K562 (cell line): ENCODE data around the gene KLRF1. TPM values are rescaled to one million over a fixed set of nuclear protein-coding genes. Genes with fewer than 3 reads are reported as not detected.

Experiments used
- CBX5 ChIP-seq: IDR thresholded peaks from 2 replicates; pipeline ENCODE4 v1.6.1; 2014; ENCODE audit warnings: low read depth, borderline replicate concordance
- CREBBP ChIP-seq: IDR thresholded peaks from one replicate; pipeline ENCODE4 v1.6.1; 2012; ENCODE audit warnings: low read depth, mild to moderate bottlenecking, control low read depth, inconsistent platforms, low read length
- GTF2B ChIP-seq: IDR thresholded peaks from 2 replicates; pipeline ENCODE4 v1.6.1; 2011; ENCODE audit not compliant: insufficient read length; ENCODE audit errors: extremely low read depth
- IRF9 ChIP-seq: fragments of 450-650 bp; IDR thresholded peaks from 2 replicates; pipeline ENCODE4 v1.6.1; 2016; ENCODE audit warnings: missing biosample characterization, missing genetic modification characterization
- JUNB ChIP-seq: fragments of 450-650 bp; formaldehyde crosslinking; conservative IDR thresholded peaks from 2 replicates; pipeline ENCODE4 v1.4.0; 2020; ENCODE audit warnings: mild to moderate bottlenecking
- MCM2 ChIP-seq: fragments of 450-650 bp; IDR thresholded peaks from 2 replicates; pipeline ENCODE4 v1.6.1; 2017; ENCODE audit warnings: low read depth, mild to moderate bottlenecking
- MEIS2 ChIP-seq: fragments of 450-650 bp; IDR thresholded peaks from 2 replicates; pipeline ENCODE4 v1.6.1; 2014; ENCODE audit warnings: mild to moderate bottlenecking; ENCODE audit not compliant: partially characterized antibody
- NRF1 ChIP-seq, 2 experiments: fragments of 450-650 bp; IDR thresholded peaks in 1 of 2; conservative IDR thresholded peaks in 1 of 2; 2 replicates each; pipeline ENCODE4 v1.6.1; 2014; ENCODE audit warnings: mild to moderate bottlenecking in 2 of 2
- PHB2 ChIP-seq: fragments of 450-650 bp; IDR thresholded peaks from 2 replicates; pipeline ENCODE4 v1.6.1; 2017; ENCODE audit warnings: low read depth
- POU5F1 ChIP-seq: fragments of 150-350 bp; IDR thresholded peaks from 2 replicates; pipeline ENCODE4 v1.6.1; 2014; ENCODE audit warnings: borderline replicate concordance, low read length, low read depth, mild to moderate bottlenecking; ENCODE audit not compliant: partially characterized antibody
- PRDM10 ChIP-seq: fragments of 450-650 bp; IDR thresholded peaks from 2 replicates; pipeline ENCODE4 v1.6.1; 2018; ENCODE audit not compliant: partially characterized antibody
- RFX7 ChIP-seq: fragments of 250-450 bp; sonication (Bioruptor Pico); IDR thresholded peaks from 2 replicates; pipeline ENCODE4 v1.5.1; 2021; ENCODE audit warnings: mild to moderate bottlenecking
- STAG1 ChIP-seq: sonication (generic); formaldehyde crosslinking; IDR thresholded peaks from 2 replicates; pipeline ENCODE4 v1.5.0; 2020; ENCODE audit warnings: missing genetic modification reagents, borderline replicate concordance
- STAT6 ChIP-seq: sonication (generic); formaldehyde crosslinking; IDR thresholded peaks from 2 replicates; pipeline ENCODE4 v1.8.1; 2023; ENCODE audit warnings: mild to moderate bottlenecking, missing genetic modification reagents
- TSC22D4 ChIP-seq: fragments of 450-650 bp; IDR thresholded peaks from 2 replicates; pipeline ENCODE4 v1.6.1; 2016; ENCODE audit warnings: missing genetic modification characterization, missing biosample characterization, control low read depth
- ZNF639 ChIP-seq, 2 experiments: fragments of 200-800 bp in 1 of 2; sonication (Bioruptor generic) in 1 of 2; sonication (generic) in 1 of 2; formaldehyde crosslinking in 1 of 2; IDR thresholded peaks in 1 of 2; conservative IDR thresholded peaks in 1 of 2; 2 replicates each; pipeline versions ENCODE4 v1.5.0 to v1.6.1; 2016 to 2020; ENCODE audit warnings: missing compliant biosample characterization in 1 of 2, missing genetic modification characterization in 1 of 2, missing genetic modification reagents in 1 of 2
- ZNF644 ChIP-seq: fragments of 200-800 bp; sonication (Bioruptor generic); IDR thresholded peaks from 2 replicates; pipeline ENCODE4 v1.6.1; 2016; ENCODE audit warnings: low read depth, missing genetic modification characterization, missing compliant biosample characterization
- polyA plus RNA-seq, 8 experiments: library from polyadenylated mRNA; depleted of rRNA in 4 of 8; stranded (reverse) in 5 of 8; unstranded in 3 of 8; fragments of >200 nt; fragmentation: Nextera tagmentation in 2 of 8; fragmentation: Illumina TruSeq in 1 of 8; extraction: Ambion mirVana in 2 of 8; extraction: Trizol in 1 of 8; gene quantifications; 2 replicates each; pipeline versions ENCODE4 v1.2.1 to v1.2.3, GENCODE V29; 2011 to 2014; ENCODE audit warnings: inconsistent platforms in 1 of 8, missing spikeins in 1 of 8
- total RNA-seq, 7 experiments: library from RNA; depleted of rRNA in 6 of 7; stranded (reverse); fragments of >200 nt in 6 of 7; fragmentation: Illumina TruSeq in 2 of 7; extraction: Trizol in 2 of 7; gene quantifications; 2 replicates each; pipeline versions ENCODE4 v1.2.1 to v1.2.3, GENCODE V29; 2011 to 2021; ENCODE audit warnings: low replicate concordance in 1 of 7

Gene KLRF1
- total and polyA plus RNA-seq, 9 of the 15 experiments (the other 6 are each of a cell fraction or from before 2014, with no cell fraction given): 0.48 to 1.8 (median 1.1) TPM

- no peak for TF ChIP-seq RFX7 (CRISPR knock-in tag)
- TF ChIP-seq GTF2B: no peak
- no peak for TF ChIP-seq MEIS2
- no peak for TF ChIP-seq STAT6 (CRISPR knock-in tag)
- peak; percentile 11; the same call in 1 of the 2 replicates for TF ChIP-seq STAG1 (CRISPR knock-in tag)
- TF ChIP-seq ZNF639 (CRISPR knock-in tag; conservative IDR thresholded peaks at IDR 0.05 in 1 of 2, IDR thresholded peaks at IDR 0.05 in 1 of 2): no peak
- no peak for TF ChIP-seq JUNB (CRISPR knock-in tag)
- no peak for TF ChIP-seq IRF9 (tag)
- TF ChIP-seq ZNF644 (tag): no peak
- no peak for TF ChIP-seq POU5F1
- no peak for TF ChIP-seq PHB2
- TF ChIP-seq PRDM10: no peak
- TF ChIP-seq TSC22D4: no peak
- peak; percentile 49 to 63; a peak in 3 of 4 replicates for TF ChIP-seq NRF1 (conservative IDR thresholded peaks at IDR 0.05 in 1 of 2, IDR thresholded peaks at IDR 0.05 in 1 of 2)
- no peak for TF ChIP-seq CBX5
- no peak for TF ChIP-seq MCM2
- TF ChIP-seq CREBBP: no peak
These were observed 13.2 kb upstream of the KLRF1 start (continued) for GRCh38 chr12:9813821-9814798.
